Measurements from ENCODE around the gene CEP89. TPM values are rescaled to one million over a fixed set of nuclear protein-coding genes. Genes with fewer than 3 reads are reported as not detected.

Gene CEP89
- total RNA-seq, 1 experiment from 2014 or later = 27.6 TPM

GRCh38 chr19:32828139-32828538 is 143.6 kb downstream of the CEP89 start:
- no peaks in the 10 kb centered on the region for H3K9me2 ChIP-seq (ENCODE audit: insufficient read depth)
- no peak overlapping the region for H3K27ac ChIP-seq (ENCODE audit: low read depth, low read length)
- intact Hi-C loops (cut with micrococcal nuclease) = no loop called here
- ChIA-PET RAD21 (ENCODE audit: low non-redundant PET in 1 of 2, low total read pairs in 2 of 2, uncharacterized antibody in 2 of 2, unreplicated experiment in 2 of 2) (no interaction called here), CTCF (no interaction called here), POLR2A (no interaction called here)
- no peaks in the 10 kb centered on the region for H3K9me3 ChIP-seq (ENCODE audit: control insufficient read depth in 1 of 2, insufficient read depth in 1 of 2, low read depth in 1 of 2, low read length in 2 of 2)
- H2AFZ ChIP-seq (ENCODE audit: low read depth, low read length, poor library complexity, severe bottlenecking) = no peak overlapping the region
- H3K27me3 ChIP-seq (ENCODE audit: insufficient read depth, low read length) = no peaks in the 10 kb centered on the region
- no peak overlapping the region for H3K9ac ChIP-seq (ENCODE audit: low read length)
- no peak for DNase-seq (ENCODE audit: low read depth, low spot score)
- no peak overlapping the region for H3K4me3 ChIP-seq (replicated peaks in 1 of 2; ENCODE audit: low read depth in 1 of 2, low read length in 2 of 2)
- TF ChIP-seq ZBTB33 (IDR thresholded peaks at IDR 0.05; ENCODE audit: extremely low read depth, insufficient replicate concordance, low read length) = no peak
- TF ChIP-seq CEBPB (IDR thresholded peaks at IDR 0.05; ENCODE audit: low read depth) = no peak
- no peak for TF ChIP-seq ATF3 (IDR thresholded peaks at IDR 0.05)
- TF ChIP-seq EZH2 (IDR thresholded peaks at IDR 0.05) = no peak
- no peak for TF ChIP-seq ZNF274 (IDR thresholded peaks at IDR 0.05; ENCODE audit: low read depth, low read length)
- no peak for TF ChIP-seq SP1 (IDR thresholded peaks at IDR 0.05; ENCODE audit: low read depth)
- no peak for TF ChIP-seq EGR1 (IDR thresholded peaks at IDR 0.05; ENCODE audit: low read depth)
- TF ChIP-seq MAX (IDR thresholded peaks at IDR 0.05) = no peak
- TF ChIP-seq SIN3A (IDR thresholded peaks at IDR 0.05; ENCODE audit: low read depth) = no peak
- TF ChIP-seq SRF (IDR thresholded peaks at IDR 0.05; ENCODE audit: low read depth) = no peak
- TF ChIP-seq POLR2AphosphoS5 (IDR thresholded peaks at IDR 0.05; ENCODE audit: low read depth, low read length) = no peak
- TF ChIP-seq YY1 (IDR thresholded peaks at IDR 0.05; ENCODE audit: extremely low read depth, insufficient replicate concordance, low read depth, low read length) = no peak
- TF ChIP-seq FOSL1 (IDR thresholded peaks at IDR 0.05; ENCODE audit: low read depth) = no peak
- no peak for TF ChIP-seq CTCF (IDR thresholded peaks at IDR 0.05 in 2 of 3, conservative IDR thresholded peaks at IDR 0.05 in 1 of 3; ENCODE audit: borderline replicate concordance in 1 of 3, insufficient read depth in 1 of 3, low read depth in 2 of 3, low read length in 2 of 3)
- no peak for TF ChIP-seq TCF7L2 (IDR thresholded peaks at IDR 0.05; ENCODE audit: borderline replicate concordance, extremely low read depth, insufficient read depth, insufficient read length)
- TF ChIP-seq JUND (IDR thresholded peaks at IDR 0.05) = no peak
- TF ChIP-seq CBX3 (IDR thresholded peaks at IDR 0.05; ENCODE audit: low read depth) = no peak
- no peak for ATAC-seq
- no peak overlapping the region for H3K4me2 ChIP-seq (ENCODE audit: low read length)
- 0 out of 4 replicates have a peak, but pooled peaks cover 0 to 2% of the 10 kb centered on the region in 2 experiments for H3K4me1 ChIP-seq (ENCODE audit: control insufficient read depth in 1 of 2, insufficient read depth in 2 of 2, low read length in 2 of 2)
- no TSS peak for BruUV-seq (replicated peaks)
- no peaks in the 10 kb centered on the region for H3K36me3 ChIP-seq (ENCODE audit: control insufficient read depth in 1 of 2, insufficient read depth in 2 of 2, low read length in 2 of 2)
- no peaks in the 10 kb centered on the region for H3K79me2 ChIP-seq (ENCODE audit: insufficient read depth, low read length)
- no peaks in the 10 kb centered on the region for H4K20me1 ChIP-seq (ENCODE audit: insufficient read depth)

All from HCT116 (cell line).